IPS-18a (cell line): ENCODE measurements around the gene HJURP.

Experiments
- H3K27ac ChIP-seq: one replicate; pipeline ENCODE4 v1.5.1; 2013; ENCODE audit warnings: low read length
- H3K27me3 ChIP-seq: one replicate; pipeline ENCODE4 v1.6.1; 2013; ENCODE audit warnings: mild to moderate bottlenecking, low read length; ENCODE audit not compliant: control insufficient read depth, insufficient read depth
- H3K36me3 ChIP-seq: one replicate; pipeline ENCODE4 v1.6.1; 2013; ENCODE audit warnings: low read depth, low read length; ENCODE audit not compliant: control insufficient read depth
- H3K4me1 ChIP-seq: one replicate; pipeline ENCODE4 v1.6.1; 2013; ENCODE audit warnings: low read depth, low read length; ENCODE audit not compliant: control insufficient read depth
- H3K4me3 ChIP-seq: one replicate; pipeline ENCODE4 v1.5.1; 2013; ENCODE audit warnings: low read length
- H3K9ac ChIP-seq: one replicate; pipeline ENCODE4 v1.6.1; 2013; ENCODE audit warnings: mild to moderate bottlenecking, low read length, moderate library complexity
- H3K9me3 ChIP-seq: one replicate; pipeline ENCODE4 v1.6.1; 2013; ENCODE audit warnings: low read depth, low read length; ENCODE audit not compliant: control insufficient read depth

The HJURP gene

GRCh38 chr2:233807966-233808935 lies 46.1 kb downstream of the HJURP start:
- no peak overlapping the region for H3K9ac ChIP-seq
- H3K4me1 ChIP-seq: no peaks in the 10 kb centered on the region
- no peaks in the 10 kb centered on the region for H3K9me3 ChIP-seq
- no peaks in the 10 kb centered on the region for H3K36me3 ChIP-seq
- H3K27me3 ChIP-seq: no peaks in the 10 kb centered on the region
- H3K27ac ChIP-seq: no peak overlapping the region
- no peak overlapping the region for H3K4me3 ChIP-seq

DNA sequence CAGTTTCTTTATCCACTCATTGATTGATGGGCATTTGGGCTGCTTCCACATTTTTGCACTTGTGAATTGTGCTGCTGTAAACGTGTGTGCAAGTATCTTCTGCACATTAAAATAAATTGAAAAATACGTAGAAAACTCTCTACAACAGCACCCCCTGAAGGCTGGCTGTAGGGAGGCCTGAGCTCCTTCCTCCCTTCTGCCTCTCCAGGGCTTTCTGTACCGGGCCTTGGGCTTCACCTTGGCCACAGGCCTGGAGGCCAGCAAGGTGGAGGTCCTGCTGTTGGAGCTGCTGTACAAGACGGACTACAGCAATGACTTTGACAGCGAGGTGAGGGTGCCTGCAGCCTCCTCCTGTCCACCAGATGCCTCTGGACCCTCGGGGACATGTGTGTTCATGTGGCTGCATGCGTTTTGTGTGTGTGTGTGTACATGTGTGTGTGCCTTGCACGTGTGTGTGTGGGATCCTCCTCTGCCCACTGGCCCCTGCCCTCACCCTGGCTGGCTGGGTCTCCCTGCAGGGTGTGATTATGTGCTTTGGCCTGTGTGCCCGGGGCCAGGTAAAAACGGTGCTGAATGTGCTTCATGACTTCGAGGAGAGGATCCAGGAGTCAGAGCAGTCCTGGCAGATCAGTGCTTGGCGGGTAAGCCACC lies 47.0 kb downstream of the HJURP start:
- no peak overlapping the region for H3K27ac ChIP-seq
- no peaks in the 10 kb centered on the region for H3K36me3 ChIP-seq
- H3K9ac ChIP-seq: no peak overlapping the region
- H3K9me3 ChIP-seq: no peaks in the 10 kb centered on the region
- no peak overlapping the region for H3K4me3 ChIP-seq
- no peaks in the 10 kb centered on the region for H3K4me1 ChIP-seq
- no peaks in the 10 kb centered on the region for H3K27me3 ChIP-seq

DNA sequence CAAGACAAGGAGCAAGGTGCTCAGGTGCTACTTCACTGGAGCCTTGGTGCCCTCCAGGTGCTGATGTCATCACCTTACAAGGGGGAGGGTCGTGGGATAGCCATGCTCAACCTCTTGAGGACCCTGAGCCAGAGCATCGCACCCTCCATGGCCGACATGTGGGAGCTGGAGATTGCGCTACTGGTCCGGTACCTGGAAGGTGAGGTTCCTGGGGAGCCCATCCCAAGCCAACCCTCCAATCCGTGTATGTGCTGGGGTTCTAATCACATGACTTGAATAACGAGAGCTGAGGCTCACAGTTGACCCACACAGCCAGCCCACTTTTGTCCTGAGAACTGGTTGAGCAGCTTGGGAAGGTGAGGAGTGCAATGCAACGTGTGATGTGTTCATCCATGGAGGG lies 50.3 kb downstream of the HJURP start:
- Histone ChIP-seq H3K4me1 (no peaks in the 10 kb centered on the region), H3K9ac (no peak overlapping the region), H3K27ac (no peak overlapping the region), H3K36me3 (no peaks in the 10 kb centered on the region), H3K27me3 (no peaks in the 10 kb centered on the region), H3K9me3 (no peaks in the 10 kb centered on the region), H3K4me3 (no peak overlapping the region)

DNA sequence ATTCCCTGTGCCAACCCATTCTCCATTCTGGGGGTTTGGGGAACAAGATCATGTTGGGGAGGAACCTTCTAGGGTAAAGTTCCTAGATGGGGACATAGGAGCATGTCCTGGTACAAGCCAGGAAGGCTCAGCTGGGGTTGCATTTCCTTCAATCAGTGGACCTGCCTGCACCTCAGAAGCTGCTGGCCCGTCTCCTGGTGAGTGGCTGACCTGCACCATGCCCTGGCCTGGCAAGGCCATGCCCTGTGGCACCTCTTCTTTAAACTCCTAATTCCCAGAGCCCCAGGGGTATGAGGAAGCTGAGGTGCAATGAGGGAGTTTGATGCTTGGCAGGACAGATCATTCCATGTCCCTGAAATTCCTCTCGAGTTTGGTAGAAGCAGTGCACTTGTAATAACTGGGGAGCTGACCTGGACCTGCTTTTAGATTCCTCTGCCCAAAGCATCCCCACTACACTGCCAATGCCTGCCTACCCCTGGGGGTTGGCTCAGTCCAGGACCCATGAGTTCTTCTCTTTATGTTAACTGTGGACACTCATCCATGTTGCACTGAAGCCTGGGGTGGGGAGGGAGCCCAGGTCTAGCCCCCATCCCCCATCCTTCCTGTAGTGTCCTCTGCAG lies 50.9 kb downstream of the HJURP start:
- H3K9ac ChIP-seq: no peak overlapping the region
- no peak overlapping the region for H3K27ac ChIP-seq
- H3K27me3 ChIP-seq: no peaks in the 10 kb centered on the region
- H3K4me3 ChIP-seq: no peak overlapping the region
- H3K9me3 ChIP-seq: no peaks in the 10 kb centered on the region
- H3K36me3 ChIP-seq: no peaks in the 10 kb centered on the region
- no peaks in the 10 kb centered on the region for H3K4me1 ChIP-seq

GRCh38 chr2:233802132-233802815 lies 52.1 kb downstream of the HJURP start:
- H3K36me3 ChIP-seq: no peaks in the 10 kb centered on the region
- H3K27me3 ChIP-seq: no peaks in the 10 kb centered on the region
- H3K27ac ChIP-seq: no peak overlapping the region
- no peak overlapping the region for H3K9ac ChIP-seq
- H3K9me3 ChIP-seq: no peaks in the 10 kb centered on the region
- no peak overlapping the region for H3K4me3 ChIP-seq
- no peaks in the 10 kb centered on the region for H3K4me1 ChIP-seq

DNA sequence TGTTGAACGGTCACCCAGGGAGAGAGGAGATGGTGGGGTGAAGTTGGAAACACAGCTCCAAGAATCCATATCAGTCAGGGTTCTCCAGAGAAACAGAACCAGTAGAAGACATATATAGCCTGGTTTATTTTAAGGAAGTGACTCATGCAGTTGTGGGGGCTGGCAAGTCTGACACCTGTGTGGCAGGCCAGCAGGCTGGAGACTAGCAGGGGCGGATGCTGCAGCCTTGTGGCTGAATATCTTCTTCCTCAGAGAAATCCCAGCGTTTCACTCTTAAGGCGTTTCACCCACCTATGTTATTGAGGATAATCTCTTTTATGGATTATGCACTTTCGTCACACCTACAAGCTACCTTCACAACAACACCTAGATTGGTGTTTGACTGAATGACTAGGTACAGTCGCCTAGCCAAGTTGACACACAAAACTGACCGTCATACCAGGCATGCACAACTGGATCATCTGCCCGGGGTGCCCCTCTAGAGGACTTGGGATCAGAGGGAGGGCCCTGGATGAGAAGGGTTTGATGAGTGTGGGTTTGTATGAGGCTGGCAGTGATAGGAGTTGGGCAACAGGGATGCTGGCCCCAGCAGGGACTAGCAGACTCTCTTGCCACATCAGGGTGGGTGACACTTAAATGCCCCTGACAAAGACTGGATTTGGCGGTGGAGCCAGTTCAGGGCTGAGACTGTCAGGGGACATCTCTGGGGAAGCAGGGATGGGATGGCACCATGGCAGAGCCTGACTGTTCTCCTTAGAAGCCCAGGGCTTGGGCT lies 52.8 kb downstream of the HJURP start:
- H3K27me3 ChIP-seq: no peaks in the 10 kb centered on the region
- H3K9me3 ChIP-seq: no peaks in the 10 kb centered on the region
- H3K4me3 ChIP-seq: no peak overlapping the region
- H3K4me1 ChIP-seq: no peaks in the 10 kb centered on the region
- H3K27ac ChIP-seq: no peak overlapping the region
- no peaks in the 10 kb centered on the region for H3K36me3 ChIP-seq
- H3K9ac ChIP-seq: no peak overlapping the region

DNA sequence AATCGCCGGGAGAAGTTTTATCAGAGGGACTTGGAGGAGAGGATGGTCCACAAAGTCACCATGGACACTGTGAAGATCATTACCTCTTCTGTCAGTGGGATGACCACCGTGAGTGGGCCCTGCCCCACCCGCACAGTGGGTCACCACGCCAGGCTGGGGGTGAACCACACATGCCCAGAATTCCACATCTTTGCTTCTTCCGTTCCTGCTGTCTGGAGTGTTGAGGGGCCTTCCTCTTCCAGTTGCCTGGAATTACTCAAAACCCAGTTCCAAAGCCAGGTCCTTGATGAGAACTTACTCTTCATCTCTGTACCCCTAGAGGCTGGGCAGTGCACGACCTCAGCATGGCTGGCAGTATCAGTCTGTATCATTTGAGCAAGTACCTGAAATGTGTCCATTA lies 54.1 kb downstream of the HJURP start:
- no peak overlapping the region for H3K27ac ChIP-seq
- H3K27me3 ChIP-seq: no peaks in the 10 kb centered on the region
- no peaks in the 10 kb centered on the region for H3K36me3 ChIP-seq
- H3K4me3 ChIP-seq: no peak overlapping the region
- no peaks in the 10 kb centered on the region for H3K4me1 ChIP-seq
- H3K9me3 ChIP-seq: no peaks in the 10 kb centered on the region
- H3K9ac ChIP-seq: no peak overlapping the region

GRCh38 chr2:233799716-233800115 lies 54.6 kb downstream of the HJURP start:
- Histone ChIP-seq H3K4me1 (no peaks in the 10 kb centered on the region), H3K9me3 (no peaks in the 10 kb centered on the region), H3K9ac (no peak overlapping the region), H3K4me3 (no peak overlapping the region), H3K27me3 (no peaks in the 10 kb centered on the region), H3K36me3 (no peaks in the 10 kb centered on the region), H3K27ac (no peak overlapping the region)

DNA sequence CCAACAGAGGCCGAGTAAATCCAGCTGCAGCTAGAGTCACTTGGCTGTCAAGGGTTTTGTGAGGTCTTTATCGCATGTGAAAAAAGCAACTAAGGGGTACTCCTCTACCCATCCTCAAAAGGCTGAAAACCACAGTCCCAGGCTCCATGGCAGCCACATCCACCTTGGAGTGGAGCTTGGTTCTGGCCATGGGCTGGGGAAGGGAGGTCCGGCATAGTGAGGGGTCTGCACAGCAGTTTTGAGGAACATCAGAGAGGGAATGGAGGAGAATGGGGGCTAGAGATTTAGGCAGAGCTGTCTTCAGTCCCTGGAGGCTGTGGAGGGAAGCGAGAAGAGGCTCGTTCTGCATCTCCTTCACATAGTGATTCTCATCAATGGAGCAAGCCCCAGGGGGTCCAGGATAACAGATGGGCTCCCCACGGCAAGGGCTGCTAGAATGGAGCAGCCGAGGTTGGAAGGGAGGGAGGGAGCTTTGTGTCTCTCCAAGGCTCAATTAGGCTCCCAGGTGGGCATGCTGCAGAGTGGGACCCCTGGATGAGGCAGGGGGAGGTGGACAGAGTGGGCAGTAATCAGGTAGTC lies 55.2 kb downstream of the HJURP start:
- no peaks in the 10 kb centered on the region for H3K9me3 ChIP-seq
- no peak overlapping the region for H3K9ac ChIP-seq
- H3K27me3 ChIP-seq: no peaks in the 10 kb centered on the region
- no peak overlapping the region for H3K4me3 ChIP-seq
- H3K27ac ChIP-seq: no peak overlapping the region
- H3K36me3 ChIP-seq: no peaks in the 10 kb centered on the region
- H3K4me1 ChIP-seq: no peaks in the 10 kb centered on the region

- Histone ChIP-seq H3K27me3 (no peaks in the 10 kb centered on the region), H3K4me1 (no peaks in the 10 kb centered on the region), H3K9me3 (no peaks in the 10 kb centered on the region), H3K27ac (no peak overlapping the region), H3K36me3 (no peaks in the 10 kb centered on the region), H3K9ac (no peak overlapping the region), H3K4me3 (no peak overlapping the region)
Observed at GRCh38 chr2:233798335-233799086, 55.8 kb downstream of the HJURP start.
